ENCODE measurements around the gene SLC47A2.

Gene SLC47A2

DNA sequence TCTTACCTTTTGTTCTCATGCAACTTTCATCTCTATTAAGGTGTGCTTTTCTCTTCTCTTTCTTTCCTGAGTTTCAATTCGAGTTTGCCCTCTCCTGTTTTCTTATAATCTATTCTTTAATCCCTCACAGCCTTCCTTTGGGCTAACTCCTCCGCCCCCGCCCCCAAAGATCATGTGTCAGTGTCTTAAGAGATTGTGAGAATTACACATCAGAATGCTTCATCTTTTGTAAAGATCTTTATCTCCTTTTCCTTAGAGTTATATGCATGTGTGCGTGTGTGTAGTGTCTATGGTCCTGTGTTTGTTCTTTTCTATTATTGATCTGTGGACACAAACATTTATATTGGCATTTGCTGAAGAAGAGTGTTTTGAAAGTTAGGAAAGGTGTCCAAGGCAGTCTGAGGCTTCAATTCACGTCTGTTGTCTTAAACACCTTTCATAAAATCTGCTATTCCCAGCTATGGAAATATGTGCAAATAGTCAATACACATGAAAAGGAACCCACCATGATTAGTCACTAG is 74.0 kb downstream of the SLC47A2 start:
- DNase-seq (ENCODE audit: low spot score): no peak

DNA sequence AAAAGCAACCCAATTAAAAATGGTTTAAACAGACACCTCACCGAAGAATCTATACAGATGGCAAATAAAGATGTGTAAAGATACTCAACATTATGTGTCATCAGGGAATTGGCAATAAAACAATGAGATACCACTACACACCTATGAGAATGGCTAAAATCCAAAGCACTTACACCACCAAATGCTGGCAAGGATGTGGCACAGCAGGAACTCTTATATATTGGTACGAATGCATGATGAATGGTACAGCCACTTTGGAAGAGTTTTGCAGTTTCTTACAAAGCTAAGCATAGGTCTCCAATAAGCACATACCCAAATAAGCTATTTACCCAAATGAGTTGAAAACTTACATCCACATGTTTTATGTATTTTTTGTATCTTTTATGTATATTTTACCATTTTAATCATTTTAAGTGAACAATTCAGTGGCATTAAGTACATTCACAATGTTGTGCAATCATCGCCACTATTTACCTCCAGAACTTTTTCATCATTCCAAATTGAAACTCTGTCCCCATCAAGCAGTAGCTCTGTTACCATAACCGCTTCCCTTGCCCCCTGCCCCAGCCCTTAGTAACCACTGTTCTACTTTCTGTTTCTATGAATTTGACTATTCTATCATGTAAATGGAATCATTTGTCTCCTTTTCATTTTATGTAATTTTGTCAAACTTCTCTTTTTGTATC is 74.6 kb downstream of the SLC47A2 start:
- no peak for DNase-seq (ENCODE audit: low spot score)

DNA sequence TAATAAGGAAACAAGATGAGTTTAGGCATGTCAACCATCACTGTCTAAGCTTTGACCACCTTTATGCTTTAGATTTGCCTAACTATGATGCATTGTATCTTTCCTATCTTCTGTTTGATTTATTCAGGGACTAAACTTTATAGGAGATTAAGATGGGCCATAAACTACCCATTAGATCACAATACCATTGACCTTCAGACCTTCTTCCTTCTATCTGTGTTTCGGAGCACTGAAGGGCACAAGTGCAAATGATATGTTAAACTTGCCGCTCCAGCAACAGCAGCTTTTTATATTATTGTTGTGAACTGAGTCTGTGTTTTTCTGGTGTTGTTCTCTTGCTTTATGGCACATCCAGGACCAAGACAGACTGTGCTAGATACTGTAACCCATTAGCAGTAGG is 84.5 kb downstream of the SLC47A2 start:
- DNase-seq (ENCODE audit: low spot score): no peak

DNA sequence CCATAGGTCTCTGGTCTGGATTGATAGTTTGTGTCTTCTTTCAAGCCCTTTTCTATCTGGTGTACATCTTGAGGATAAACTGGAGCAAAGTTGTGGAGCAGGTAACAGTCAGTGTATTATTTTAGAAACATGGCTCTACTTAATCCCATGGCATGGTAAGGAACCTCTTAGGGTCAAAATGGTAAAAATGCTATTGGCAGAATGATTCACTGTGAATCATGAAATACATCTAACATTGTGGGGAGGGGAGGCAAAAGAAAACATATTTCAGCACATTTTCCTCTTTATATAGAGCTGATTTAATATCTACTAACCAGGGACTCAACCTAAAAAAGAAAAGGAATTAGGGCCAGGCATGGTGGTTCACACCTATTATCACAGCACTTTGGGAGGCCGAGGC is 85.7 kb downstream of the SLC47A2 start:
- no peak for DNase-seq (ENCODE audit: low spot score)

DNA sequence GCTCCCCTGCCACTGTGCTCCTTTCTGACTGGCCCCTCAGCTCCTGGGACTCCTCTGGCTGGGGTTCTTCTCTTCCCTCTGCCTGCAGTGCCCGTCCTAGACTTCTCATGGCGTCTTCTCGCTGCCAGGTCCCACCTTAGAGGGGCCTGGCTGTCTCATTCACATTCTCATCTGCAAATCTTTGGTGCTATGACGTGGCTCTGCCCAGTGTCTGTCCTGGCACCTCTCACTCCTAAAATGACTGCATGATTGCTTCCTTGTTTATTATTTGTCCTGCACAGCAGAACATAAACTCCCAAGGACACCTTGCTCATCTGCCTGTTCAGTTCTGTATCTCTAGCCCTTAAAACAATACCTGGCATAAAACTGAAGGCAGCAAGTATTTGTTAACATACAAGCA is 86.3 kb downstream of the SLC47A2 start:
- DNase-seq (ENCODE audit: low spot score): no peak

DNA sequence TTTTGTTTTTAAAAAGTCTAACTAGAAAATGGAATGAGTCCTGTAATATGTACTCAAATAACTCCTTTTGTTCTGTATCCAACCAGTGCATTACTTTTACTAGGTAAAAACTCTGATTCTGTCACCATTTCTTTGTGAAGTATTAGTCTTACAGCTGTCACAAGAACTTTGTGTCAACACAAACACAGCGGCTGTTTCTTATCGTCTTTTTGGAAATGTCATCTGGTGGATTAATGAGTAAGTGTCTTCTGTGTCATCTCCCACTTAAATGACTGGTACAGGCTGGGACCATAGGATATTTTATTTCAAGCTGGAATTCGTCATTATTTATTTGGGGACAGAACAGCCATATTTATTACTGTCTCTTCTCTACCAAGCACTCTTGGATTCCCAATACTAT is 86.9 kb downstream of the SLC47A2 start:
- DNase-seq (ENCODE audit: low spot score): no peak

Measured in activated CD4-positive, alpha-beta T cell treated with anti-CD3 and anti-CD28 coated beads, Interleukin-2, Interleukin-4, amounts not matched to agents 100 ng/mL and 50 ng/mL, durations not matched to agents 16 hours and 8 hours (primary cell).